H9 (cell line): ENCODE measurements around the gene CLIC1. TPM values are rescaled to one million over a fixed set of nuclear protein-coding genes. Genes with fewer than 3 reads are reported as not detected.

Source experiments
- DNase-seq: peaks from one replicate; pipeline ENCODE4 v3.0.0-alpha.2; 2017
- H2AFZ ChIP-seq: one replicate; pipeline ENCODE4 v1.6.1; 2013; ENCODE audit warnings: mild to moderate bottlenecking, low read length, control low read depth, moderate library complexity
- H2AK5ac ChIP-seq: 2 replicates; pipeline ENCODE4 v1.6.1; 2013; ENCODE audit warnings: low read length, control low read depth, mixed read lengths; ENCODE audit not compliant: insufficient read length
- H2BK120ac ChIP-seq: one replicate; pipeline ENCODE4 v1.6.1; 2013; ENCODE audit warnings: low read depth, mild to moderate bottlenecking, low read length, control low read depth, inconsistent platforms; ENCODE audit not compliant: poor library complexity, severe bottlenecking
- H2BK12ac ChIP-seq: 2 replicates; pipeline ENCODE4 v1.6.1; 2013; ENCODE audit warnings: low read length, control low read depth, mixed read lengths, low read depth; ENCODE audit not compliant: insufficient read length
- H2BK15ac ChIP-seq: 2 replicates; pipeline ENCODE4 v1.6.1; 2013; ENCODE audit warnings: low read depth, low read length, control low read depth
- H2BK20ac ChIP-seq: one replicate; pipeline ENCODE4 v1.6.1; 2013; ENCODE audit warnings: low read depth, mild to moderate bottlenecking, low read length, control low read depth, inconsistent platforms; ENCODE audit not compliant: poor library complexity, severe bottlenecking
- H2BK5ac ChIP-seq: 2 replicates; pipeline ENCODE4 v1.6.1; 2013; ENCODE audit warnings: low read length, control low read depth, mixed read lengths; ENCODE audit not compliant: insufficient read length
- H3K14ac ChIP-seq: 2 replicates; pipeline ENCODE4 v1.6.1; 2013; ENCODE audit warnings: low read length, control low read depth; ENCODE audit not compliant: insufficient read depth
- H3K18ac ChIP-seq: 2 replicates; pipeline ENCODE4 v1.6.1; 2013; ENCODE audit warnings: low read depth, mild to moderate bottlenecking, mixed read lengths, low read length, control low read depth; ENCODE audit not compliant: insufficient read length
- H3K23ac ChIP-seq: 2 replicates; pipeline ENCODE4 v1.6.1; 2013; ENCODE audit warnings: low read length, control low read depth, mixed read lengths, low read depth; ENCODE audit not compliant: insufficient read length
- H3K23me2 ChIP-seq: 2 replicates; pipeline ENCODE4 v1.6.1; 2013; ENCODE audit warnings: low read depth, mild to moderate bottlenecking, mixed read lengths, low read length, control low read depth; ENCODE audit not compliant: insufficient read length, poor library complexity, severe bottlenecking
- H3K27ac ChIP-seq: 2 replicates; pipeline ENCODE4 v1.5.1; 2013; ENCODE audit warnings: low read length, control low read depth, mixed read lengths, low read depth; ENCODE audit not compliant: insufficient read length
- H3K27me3 ChIP-seq: 2 replicates; pipeline ENCODE4 v1.6.1; 2013; ENCODE audit warnings: low read length, control low read depth, inconsistent platforms; ENCODE audit not compliant: insufficient read depth
- H3K4ac ChIP-seq: 2 replicates; pipeline ENCODE4 v1.6.1; 2013; ENCODE audit warnings: low read depth, mild to moderate bottlenecking, control low read depth, inconsistent platforms, low read length, moderate library complexity
- H3K4me1 ChIP-seq: 2 replicates; pipeline ENCODE4 v1.6.1; 2013; ENCODE audit warnings: low read length, control low read depth, inconsistent platforms; ENCODE audit not compliant: insufficient read depth
- H3K4me2 ChIP-seq: 2 replicates; pipeline ENCODE4 v1.6.1; 2013; ENCODE audit warnings: low read length, control low read depth, mixed read lengths; ENCODE audit not compliant: insufficient read length, insufficient read depth
- H3K56ac ChIP-seq: 2 replicates; pipeline ENCODE4 v1.6.1; 2013; ENCODE audit warnings: low read depth, mild to moderate bottlenecking, mixed read lengths, low read length, control low read depth; ENCODE audit not compliant: insufficient read length
- H3K79me1 ChIP-seq: 2 replicates; pipeline ENCODE4 v1.6.1; 2013; ENCODE audit warnings: low read depth, mild to moderate bottlenecking, moderate library complexity, low read length, control low read depth, inconsistent platforms; ENCODE audit not compliant: insufficient read depth, poor library complexity, severe bottlenecking
- H3K79me2 ChIP-seq: 2 replicates; pipeline ENCODE4 v1.6.1; 2013; ENCODE audit warnings: low read length, control low read depth, inconsistent platforms; ENCODE audit not compliant: insufficient read depth
- H3K9ac ChIP-seq: 2 replicates; pipeline ENCODE4 v1.6.1; 2013; ENCODE audit warnings: low read length, control low read depth, mixed read lengths; ENCODE audit not compliant: insufficient read length; ENCODE audit errors: extremely low read depth
- H3K9me3 ChIP-seq: one replicate; pipeline ENCODE4 v1.6.1; 2013; ENCODE audit warnings: low read depth, low read length, inconsistent platforms; ENCODE audit not compliant: control insufficient read depth
- H3T11ph ChIP-seq: one replicate; pipeline ENCODE4 v1.6.1; 2013; ENCODE audit warnings: mild to moderate bottlenecking, low read length, control low read depth, inconsistent platforms
- H4K20me1 ChIP-seq: one replicate; pipeline ENCODE4 v1.6.1; 2013; ENCODE audit not compliant: control insufficient read depth, insufficient read length, insufficient read depth
- H4K5ac ChIP-seq: 2 replicates; pipeline ENCODE4 v1.6.1; 2013; ENCODE audit warnings: low read depth, mild to moderate bottlenecking, mixed read lengths, low read length, control low read depth; ENCODE audit not compliant: insufficient read length
- H4K8ac ChIP-seq: replicated peaks from 2 replicates; pipeline ENCODE4 v1.6.1; 2013; ENCODE audit warnings: low read length, control low read depth, mixed read lengths, low read depth; ENCODE audit not compliant: insufficient read length
- H4K91ac ChIP-seq: 2 replicates; pipeline ENCODE4 v1.6.1; 2013; ENCODE audit warnings: low read depth, mild to moderate bottlenecking, moderate library complexity, mixed read lengths, low read length, control low read depth; ENCODE audit not compliant: insufficient read length
- H3K27ac Mint-ChIP-seq, 3 experiments: 2 replicates in 2 of 3; 3 replicates in 1 of 3; pipeline ENCODE4 v1.8.0; 2020 to 2021; ENCODE audit warnings: mixed read lengths in 3 of 3, mild to moderate bottlenecking in 1 of 3, moderate library complexity in 1 of 3
- H3K27me3 Mint-ChIP-seq: 2 replicates; pipeline ENCODE4 v1.8.0; 2021; ENCODE audit warnings: low read depth, mild to moderate bottlenecking, moderate library complexity, mixed read lengths
- H3K36me3 Mint-ChIP-seq, 3 experiments: 2 replicates in 2 of 3; 3 replicates in 1 of 3; pipeline ENCODE4 v1.8.0; 2020 to 2021; ENCODE audit warnings: low read depth in 3 of 3, mixed read lengths in 3 of 3; ENCODE audit not compliant: insufficient read depth in 1 of 3
- H3K4me1 Mint-ChIP-seq, 2 experiments: 2 replicates each; pipeline ENCODE4 v1.8.0; 2020; ENCODE audit warnings: mixed read lengths in 2 of 2
- H3K4me3 Mint-ChIP-seq, 2 experiments: 2 replicates in 1 of 2; 3 replicates in 1 of 2; pipeline ENCODE4 v1.8.0; 2020 to 2021; ENCODE audit warnings: mild to moderate bottlenecking in 2 of 2, mixed read lengths in 2 of 2, moderate library complexity in 1 of 2
- H3K9me3 Mint-ChIP-seq, 2 experiments: 2 replicates in 1 of 2; 3 replicates in 1 of 2; pipeline ENCODE4 v1.8.0; 2020; ENCODE audit warnings: mild to moderate bottlenecking in 2 of 2, mixed read lengths in 2 of 2, moderate library complexity in 1 of 2
- WGBS: extraction: QIAGEN DNeasy Blood & Tissue Kit; methylation state at CpG from one replicate; pipeline ENCODE4 v1.1.7; 2013; ENCODE audit warnings: missing lambda C conversion rate, low lambda C conversion rate, mixed read lengths; ENCODE audit not compliant: insufficient read length; ENCODE audit errors: extremely low coverage; 5-methylcytosine and 5-hydroxymethylcytosine counted together
- total RNA-seq: library from RNA; stranded (reverse); gene quantifications from 2 replicates; pipeline ENCODE4 v1.2.1, GENCODE V29; 2021
- TF ChIP-seq, protein P1 (sequence below): fragments of 200-600 bp; sonication (generic); conservative IDR thresholded peaks from 3 replicates; pipeline ENCODE4 v1.8.0; 2021; ENCODE audit warnings: antibody characterized with exemption, mild to moderate bottlenecking

Gene CLIC1
- total RNA-seq, 1 experiment from 2014 or later, result 265 TPM

DNA sequence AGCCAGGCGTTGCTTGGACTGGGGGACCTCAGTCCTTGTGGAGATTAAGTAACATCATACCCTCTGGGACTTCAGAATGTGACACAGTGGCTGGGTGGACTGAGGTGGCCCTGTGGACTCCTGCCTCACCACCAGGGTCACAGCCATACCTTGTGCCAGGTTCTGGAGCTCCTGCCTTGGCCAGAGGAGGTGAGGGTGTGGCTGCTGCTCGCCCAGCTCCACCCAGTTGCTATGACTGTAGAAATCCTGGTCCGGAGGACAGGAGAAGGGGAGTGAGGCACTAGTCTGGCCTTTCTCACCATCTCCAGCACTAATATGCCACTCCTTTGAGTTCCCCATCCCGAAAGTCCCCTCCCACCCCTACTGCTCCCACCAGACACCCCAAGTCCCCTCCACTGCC, 38.9 kb upstream of the CLIC1 start:
- Histone ChIP-seq H2BK120ac (no peak overlapping the region), H3K23ac (no peak overlapping the region), H3K9ac (no peak overlapping the region), H4K5ac (no peak overlapping the region), H4K91ac (no peak overlapping the region), H3K4me1 (no peaks in the 10 kb centered on the region), H3K23me2 (no peaks in the 10 kb centered on the region), H3K14ac (no peak overlapping the region), H3K4me2 (no peak overlapping the region), H3K18ac (no peak overlapping the region), H2AFZ (no peak overlapping the region), H3T11ph (no peak overlapping the region), H3K4ac (no peak overlapping the region), H2BK5ac (no peak overlapping the region), H3K79me2 (no peaks in the 10 kb centered on the region), H4K20me1 (no peaks in the 10 kb centered on the region), H2BK15ac (no peak overlapping the region), H3K27me3 (no peaks in the 10 kb centered on the region), H3K9me3 (no peaks in the 10 kb centered on the region), H2BK12ac (no peak overlapping the region), H3K27ac (no peak overlapping the region), H2AK5ac (no peak overlapping the region), H3K79me1 (no peaks in the 10 kb centered on the region), H3K56ac (no peak overlapping the region), H4K8ac (no peak overlapping the region), H2BK20ac (no peak overlapping the region)
- no peak overlapping the region for H3K4me3 Mint-ChIP-seq
- peaks cover 5 to 10% of the 10 kb centered on the region in 2 experiments; a peak in 3 of 4 replicates for H3K4me1 Mint-ChIP-seq
- H3K9me3 Mint-ChIP-seq, result no peaks in the 10 kb centered on the region
- H3K36me3 Mint-ChIP-seq, result peaks cover 12 to 26% (median 12%) of the 10 kb centered on the region in 3 experiments; a peak in 6 of 7 replicates
- no peak for DNase-seq
- TF ChIP-seq, protein P1, sequence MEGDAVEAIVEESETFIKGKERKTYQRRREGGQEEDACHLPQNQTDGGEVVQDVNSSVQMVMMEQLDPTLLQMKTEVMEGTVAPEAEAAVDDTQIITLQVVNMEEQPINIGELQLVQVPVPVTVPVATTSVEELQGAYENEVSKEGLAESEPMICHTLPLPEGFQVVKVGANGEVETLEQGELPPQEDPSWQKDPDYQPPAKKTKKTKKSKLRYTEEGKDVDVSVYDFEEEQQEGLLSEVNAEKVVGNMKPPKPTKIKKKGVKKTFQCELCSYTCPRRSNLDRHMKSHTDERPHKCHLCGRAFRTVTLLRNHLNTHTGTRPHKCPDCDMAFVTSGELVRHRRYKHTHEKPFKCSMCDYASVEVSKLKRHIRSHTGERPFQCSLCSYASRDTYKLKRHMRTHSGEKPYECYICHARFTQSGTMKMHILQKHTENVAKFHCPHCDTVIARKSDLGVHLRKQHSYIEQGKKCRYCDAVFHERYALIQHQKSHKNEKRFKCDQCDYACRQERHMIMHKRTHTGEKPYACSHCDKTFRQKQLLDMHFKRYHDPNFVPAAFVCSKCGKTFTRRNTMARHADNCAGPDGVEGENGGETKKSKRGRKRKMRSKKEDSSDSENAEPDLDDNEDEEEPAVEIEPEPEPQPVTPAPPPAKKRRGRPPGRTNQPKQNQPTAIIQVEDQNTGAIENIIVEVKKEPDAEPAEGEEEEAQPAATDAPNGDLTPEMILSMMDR, result peak; percentile 11; the same call in 1 of the 3 replicates
- no peaks in the 10 kb centered on the region for H3K27me3 Mint-ChIP-seq
- WGBS, result no CpG with 5 or more reads among the region's 4 CpGs
- H3K27ac Mint-ChIP-seq, result peak overlapping the region in 1 of 3 experiments; percentile 73; a peak in 2 of 7 replicates
